Left ventricle myocardium inferior (tissue), 1 donor: ENCODE results near the gene PTPRG. TPM values are rescaled to one million over a fixed set of nuclear protein-coding genes. Genes with fewer than 3 reads are reported as not detected.
A peak's percentile ranks its signal among the peaks of the same experiment; 100 is the strongest.

ENCODE experiments used
- DNase-seq: peaks from one replicate; pipeline ENCODE4 v3.0.0-alpha.2; 2020
- H3K27ac ChIP-seq: fragments of 200-600 bp; replicated peaks from 2 replicates; pipeline ENCODE4 v1.8.0; 2021
- H3K27me3 ChIP-seq: fragments of 200-600 bp; 2 replicates; pipeline ENCODE4 v1.8.0; 2021; ENCODE audit warnings: low read depth
- H3K36me3 ChIP-seq: fragments of 200-600 bp; 2 replicates; pipeline ENCODE4 v1.8.0; 2021
- H3K4me1 ChIP-seq: fragments of 200-600 bp; 2 replicates; pipeline ENCODE4 v1.8.0; 2021
- H3K4me3 ChIP-seq: fragments of 200-600 bp; 2 replicates; pipeline ENCODE4 v1.8.0; 2021; ENCODE audit warnings: mild to moderate bottlenecking, moderate library complexity
- H3K9me3 ChIP-seq: fragments of 200-600 bp; replicated peaks from 2 replicates; pipeline ENCODE4 v1.8.0; 2021
- CTCF ChIP-seq: fragments of 200-600 bp; IDR thresholded peaks from 2 replicates; pipeline ENCODE4 v1.8.0; 2021; ENCODE audit warnings: antibody characterized with exemption, mild to moderate bottlenecking, borderline replicate concordance
- intact Hi-C: fragments of 100-400 bp; cut with micrococcal nuclease; formaldehyde crosslinking; loops from one replicate; pipeline ENCODE4 v1.11.0; 2022
- total RNA-seq: library from RNA; stranded (reverse); fragmentation: NEBNext Ultra II Directional; extraction: Animal tissue kit (Norgen Biotek cat#: 25700); gene quantifications from one replicate; pipeline ENCODE4 v1.2.1, GENCODE V29; 2021
- donor health status: DM: no; HTN: yes; CAD: no; lungs with severe emphysema.

The PTPRG gene
- total RNA-seq, 1 donor from 2014 or later: 29.6 TPM

DNA sequence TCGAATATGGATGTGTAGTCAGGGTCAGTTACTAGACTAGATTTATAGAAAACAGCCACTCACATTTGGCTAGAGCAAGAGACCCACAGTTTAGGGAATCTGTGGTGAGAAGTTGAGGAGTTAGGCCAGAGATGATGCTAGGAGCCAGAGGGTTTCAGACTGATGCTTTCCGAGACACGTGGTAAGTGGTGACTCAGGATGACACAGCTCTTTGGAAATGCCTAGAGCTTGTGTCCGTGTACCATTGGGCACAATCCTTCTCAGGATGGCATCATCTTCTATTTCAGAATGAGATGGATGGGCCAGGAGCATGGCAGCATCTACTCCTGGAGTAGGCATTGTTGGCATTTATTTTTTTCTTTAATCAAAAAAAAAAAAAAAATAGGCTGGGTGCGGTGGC, 28.5 kb downstream of the PTPRG start:
- H3K4me1 ChIP-seq: peaks cover 76% of the 10 kb centered on the region
- no peak overlapping the region for H3K4me3 ChIP-seq
- intact Hi-C loops: no loop called here

GRCh38 chr3:61591300-61591699, 29.9 kb downstream of the PTPRG start:
- Histone ChIP-seq H3K9me3 (no peaks in the 10 kb centered on the region), H3K4me1 (peaks cover 83% of the 10 kb centered on the region), H3K27ac (no peak overlapping the region), H3K27me3 (no peaks in the 10 kb centered on the region), H3K4me3 (no peak overlapping the region), H3K36me3 (peaks cover 12% of the 10 kb centered on the region)
- intact Hi-C loops: no loop called here
- TF ChIP-seq CTCF: no peak
- DNase-seq: no peak

More for the DNA sequence above, 28.5 kb downstream of the PTPRG start:
- no peaks in the 10 kb centered on the region for H3K27me3 ChIP-seq
- DNase-seq: no peak
- H3K36me3 ChIP-seq: peaks cover 12% of the 10 kb centered on the region
- no peak overlapping the region for H3K27ac ChIP-seq
- TF ChIP-seq CTCF: no peak
- no peaks in the 10 kb centered on the region for H3K9me3 ChIP-seq

GRCh38 chr3:61593446-61594029, 32.2 kb downstream of the PTPRG start:
- DNase-seq: no peak
- no peaks in the 10 kb centered on the region for H3K9me3 ChIP-seq
- no peaks in the 10 kb centered on the region for H3K27me3 ChIP-seq
- intact Hi-C loops: no loop called here
- H3K36me3 ChIP-seq: peaks cover 7% of the 10 kb centered on the region
- peaks cover 85% of the 10 kb centered on the region for H3K4me1 ChIP-seq
- no peak for TF ChIP-seq CTCF
- peak overlapping the region; percentile 30 for H3K4me3 ChIP-seq
- H3K27ac ChIP-seq: peak overlapping the region; percentile 64

GRCh38 chr3:61594144-61594963, 33.0 kb downstream of the PTPRG start:
- intact Hi-C loops: no loop called here
- H3K27ac ChIP-seq: peak overlapping the region; percentile 64
- H3K4me1 ChIP-seq: peaks cover 83% of the 10 kb centered on the region
- no peak for TF ChIP-seq CTCF
- DNase-seq: no peak
- H3K27me3 ChIP-seq: no peaks in the 10 kb centered on the region
- peaks cover 4% of the 10 kb centered on the region for H3K36me3 ChIP-seq
- H3K9me3 ChIP-seq: no peaks in the 10 kb centered on the region
- peak overlapping the region; percentile 30 for H3K4me3 ChIP-seq

DNA sequence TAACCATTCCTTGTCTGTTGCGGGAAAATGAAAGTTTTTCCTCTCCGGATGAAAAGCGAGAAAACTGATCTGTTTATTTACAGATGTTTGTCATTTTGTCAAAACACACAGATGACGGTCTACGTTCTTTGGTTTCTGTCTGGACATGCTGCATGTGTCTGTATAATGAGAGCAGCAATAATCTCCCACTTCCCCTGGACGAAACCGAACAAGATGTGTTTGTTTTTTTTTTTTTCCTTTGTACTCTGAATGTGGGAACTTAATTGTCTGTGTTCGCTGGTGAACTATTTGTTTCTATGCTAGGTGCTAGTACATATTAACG, 33.6 kb downstream of the PTPRG start:
- intact Hi-C loops: no loop called here
- peak overlapping the region; percentile 30 for H3K4me3 ChIP-seq
- peaks cover under 1% of the 10 kb centered on the region for H3K36me3 ChIP-seq
- peaks cover 82% of the 10 kb centered on the region for H3K4me1 ChIP-seq
- no peaks in the 10 kb centered on the region for H3K27me3 ChIP-seq
- peak overlapping the region; percentile 64 for H3K27ac ChIP-seq
- DNase-seq: no peak
- no peak for TF ChIP-seq CTCF
- no peaks in the 10 kb centered on the region for H3K9me3 ChIP-seq
